HepG2 (cell line): Measurements from ENCODE around the gene YWHAQ.

ENCODE experiments used
- MAFF ChIP-seq: IDR thresholded peaks from 2 replicates; pipeline ENCODE4 v1.6.1; 2011; ENCODE audit warnings: low read depth, low read length, improper control_type of control experiment
- SAFB2 ChIP-seq: sonication (generic); formaldehyde crosslinking; IDR thresholded peaks from 2 replicates; pipeline ENCODE4 v1.5.1; 2020; ENCODE audit warnings: missing genetic modification reagents, low read depth, mild to moderate bottlenecking, borderline replicate concordance
- XBP1 ChIP-seq: sonication (generic); formaldehyde crosslinking; IDR thresholded peaks from 2 replicates; pipeline ENCODE4 v1.5.0; 2020; ENCODE audit warnings: missing genetic modification reagents
- TF ChIP-seq, protein P1 (sequence below): sonication (generic); formaldehyde crosslinking; IDR thresholded peaks from 2 replicates; pipeline ENCODE4 v1.8.0; 2022; ENCODE audit warnings: mild to moderate bottlenecking, missing genetic modification reagents
- TF ChIP-seq, protein P2 (sequence below), 2 experiments: IDR thresholded peaks; 2 replicates each; pipeline ENCODE4 v1.6.1; 2011 to 2012; ENCODE audit warnings: low read length in 2 of 2, borderline replicate concordance in 1 of 2, low read depth in 1 of 2, mild to moderate bottlenecking in 1 of 2, moderate library complexity in 1 of 2

DNA sequence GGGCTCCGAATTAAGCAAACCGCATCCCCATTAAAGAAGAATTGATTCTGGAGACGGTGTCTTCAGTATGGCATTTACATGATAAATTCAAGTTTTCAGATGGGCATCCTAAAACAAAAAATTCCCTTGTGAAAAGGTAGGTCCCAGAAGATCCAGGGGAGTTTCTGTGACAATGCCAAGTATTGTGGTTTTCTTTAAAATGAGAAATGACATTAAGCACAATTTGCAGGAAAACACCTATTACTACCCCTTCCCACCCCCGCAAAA lies 689 bp upstream of the YWHAQ start:
- TF ChIP-seq MAFF (no peak), XBP1 (no peak), SAFB2 (CRISPR knock-in tag) (no peak)
- TF ChIP-seq, protein P1, sequence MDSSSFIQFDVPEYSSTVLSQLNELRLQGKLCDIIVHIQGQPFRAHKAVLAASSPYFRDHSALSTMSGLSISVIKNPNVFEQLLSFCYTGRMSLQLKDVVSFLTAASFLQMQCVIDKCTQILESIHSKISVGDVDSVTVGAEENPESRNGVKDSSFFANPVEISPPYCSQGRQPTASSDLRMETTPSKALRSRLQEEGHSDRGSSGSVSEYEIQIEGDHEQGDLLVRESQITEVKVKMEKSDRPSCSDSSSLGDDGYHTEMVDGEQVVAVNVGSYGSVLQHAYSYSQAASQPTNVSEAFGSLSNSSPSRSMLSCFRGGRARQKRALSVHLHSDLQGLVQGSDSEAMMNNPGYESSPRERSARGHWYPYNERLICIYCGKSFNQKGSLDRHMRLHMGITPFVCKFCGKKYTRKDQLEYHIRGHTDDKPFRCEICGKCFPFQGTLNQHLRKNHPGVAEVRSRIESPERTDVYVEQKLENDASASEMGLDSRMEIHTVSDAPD (CRISPR knock-in tag) = no peak
- TF ChIP-seq, protein P2, sequence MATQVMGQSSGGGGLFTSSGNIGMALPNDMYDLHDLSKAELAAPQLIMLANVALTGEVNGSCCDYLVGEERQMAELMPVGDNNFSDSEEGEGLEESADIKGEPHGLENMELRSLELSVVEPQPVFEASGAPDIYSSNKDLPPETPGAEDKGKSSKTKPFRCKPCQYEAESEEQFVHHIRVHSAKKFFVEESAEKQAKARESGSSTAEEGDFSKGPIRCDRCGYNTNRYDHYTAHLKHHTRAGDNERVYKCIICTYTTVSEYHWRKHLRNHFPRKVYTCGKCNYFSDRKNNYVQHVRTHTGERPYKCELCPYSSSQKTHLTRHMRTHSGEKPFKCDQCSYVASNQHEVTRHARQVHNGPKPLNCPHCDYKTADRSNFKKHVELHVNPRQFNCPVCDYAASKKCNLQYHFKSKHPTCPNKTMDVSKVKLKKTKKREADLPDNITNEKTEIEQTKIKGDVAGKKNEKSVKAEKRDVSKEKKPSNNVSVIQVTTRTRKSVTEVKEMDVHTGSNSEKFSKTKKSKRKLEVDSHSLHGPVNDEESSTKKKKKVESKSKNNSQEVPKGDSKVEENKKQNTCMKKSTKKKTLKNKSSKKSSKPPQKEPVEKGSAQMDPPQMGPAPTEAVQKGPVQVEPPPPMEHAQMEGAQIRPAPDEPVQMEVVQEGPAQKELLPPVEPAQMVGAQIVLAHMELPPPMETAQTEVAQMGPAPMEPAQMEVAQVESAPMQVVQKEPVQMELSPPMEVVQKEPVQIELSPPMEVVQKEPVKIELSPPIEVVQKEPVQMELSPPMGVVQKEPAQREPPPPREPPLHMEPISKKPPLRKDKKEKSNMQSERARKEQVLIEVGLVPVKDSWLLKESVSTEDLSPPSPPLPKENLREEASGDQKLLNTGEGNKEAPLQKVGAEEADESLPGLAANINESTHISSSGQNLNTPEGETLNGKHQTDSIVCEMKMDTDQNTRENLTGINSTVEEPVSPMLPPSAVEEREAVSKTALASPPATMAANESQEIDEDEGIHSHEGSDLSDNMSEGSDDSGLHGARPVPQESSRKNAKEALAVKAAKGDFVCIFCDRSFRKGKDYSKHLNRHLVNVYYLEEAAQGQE (IDR thresholded peaks at IDR 0.05; ENCODE audit: borderline replicate concordance in 1 of 2, low read depth in 1 of 2, low read length in 2 of 2) = no peak
